Activated CD4-positive, alpha-beta memory T cell treated with anti-CD3 and anti-CD28 coated beads, Interleukin-2, amount 10 ng/mL, durations not matched to agents 7 days and 5 days (primary cell): ENCODE results near the gene NCK2. TPM values are rescaled to one million over a fixed set of nuclear protein-coding genes. Genes with fewer than 3 reads are reported as not detected.

Experiments
- CTCF ChIA-PET: fragments of 350-600 bp; sonication (Branson Sonifier 250); formaldehyde crosslinking; loops from one replicate; lab custom pipeline; 2021; ENCODE audit warnings: antibody characterized with exemption, inconsistent platforms; lab: Charles Lee
- POLR2A ChIA-PET: fragments of 350-600 bp; sonication (Branson Sonifier 250); formaldehyde crosslinking; loops from one replicate; lab custom pipeline; 2021; ENCODE audit warnings: antibody characterized with exemption; lab: Charles Lee
- DNase-seq: peaks from one replicate; pipeline ENCODE4 v3.0.0-alpha.2; 2020
- H3K27ac Mint-ChIP-seq: one replicate; pipeline ENCODE4 v1.8.0; 2021; ENCODE audit warnings: mild to moderate bottlenecking, mixed read lengths
- H3K27me3 Mint-ChIP-seq: one replicate; pipeline ENCODE4 v1.8.0; 2021; ENCODE audit warnings: mixed read lengths
- H3K36me3 Mint-ChIP-seq: one replicate; pipeline ENCODE4 v1.8.0; 2021; ENCODE audit warnings: low read depth, mixed read lengths
- H3K4me1 Mint-ChIP-seq: one replicate; pipeline ENCODE4 v1.8.0; 2021; ENCODE audit warnings: mixed read lengths
- H3K4me3 Mint-ChIP-seq: one replicate; pipeline ENCODE4 v1.8.0; 2021; ENCODE audit warnings: mild to moderate bottlenecking, mixed read lengths
- H3K9me3 Mint-ChIP-seq: one replicate; pipeline ENCODE4 v1.8.0; 2021; ENCODE audit warnings: mixed read lengths
- total RNA-seq, 2 experiments: library from RNA; stranded (reverse); gene quantifications; one replicate each; pipeline ENCODE4 v1.2.3, GENCODE V29; 2021

The NCK2 gene
- total RNA-seq, 2 experiments from 2014 or later: 70.8 to 75.9 TPM

DNA sequence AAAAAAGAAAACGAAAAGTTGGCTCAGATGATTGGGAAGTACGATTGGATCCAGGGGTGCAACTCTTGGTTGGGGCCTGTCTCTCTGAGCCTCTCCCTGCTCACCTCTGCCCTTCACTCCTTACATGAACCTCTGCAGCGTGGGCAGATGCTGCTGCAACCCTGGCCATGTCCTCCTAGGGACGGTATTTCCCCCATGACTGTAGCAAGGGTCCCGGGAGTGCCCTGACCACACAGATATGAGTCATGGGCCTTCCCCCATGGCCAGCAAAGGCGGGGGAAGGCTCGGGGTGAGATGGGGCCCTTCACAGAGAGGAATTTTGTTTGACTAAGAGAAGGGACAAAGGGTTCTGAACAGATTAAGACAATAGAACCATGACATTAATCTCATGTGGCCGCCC is 129.0 kb downstream of the NCK2 start:
- peaks cover 80% of the 10 kb centered on the region for H3K4me1 Mint-ChIP-seq
- DNase-seq: peak; percentile 53
- ChIA-PET POLR2A (interaction anchor here (1.8 kb wide), 1 partner anchor 60 kb away, joined by 4 read pairs; no protein-coding TSS in a partner anchor), CTCF (interaction anchor here (1.0 to 1.5 kb wide), 2 partner anchors 10 to 16 kb away, joined by 3 to 6 read pairs; no protein-coding TSS in a partner anchor)
- no peak overlapping the region for H3K4me3 Mint-ChIP-seq
- H3K27ac Mint-ChIP-seq: no peak overlapping the region
- H3K36me3 Mint-ChIP-seq: peaks cover 59% of the 10 kb centered on the region
- H3K9me3 Mint-ChIP-seq: peaks cover under 1% of the 10 kb centered on the region
- H3K27me3 Mint-ChIP-seq: no peaks in the 10 kb centered on the region

DNA sequence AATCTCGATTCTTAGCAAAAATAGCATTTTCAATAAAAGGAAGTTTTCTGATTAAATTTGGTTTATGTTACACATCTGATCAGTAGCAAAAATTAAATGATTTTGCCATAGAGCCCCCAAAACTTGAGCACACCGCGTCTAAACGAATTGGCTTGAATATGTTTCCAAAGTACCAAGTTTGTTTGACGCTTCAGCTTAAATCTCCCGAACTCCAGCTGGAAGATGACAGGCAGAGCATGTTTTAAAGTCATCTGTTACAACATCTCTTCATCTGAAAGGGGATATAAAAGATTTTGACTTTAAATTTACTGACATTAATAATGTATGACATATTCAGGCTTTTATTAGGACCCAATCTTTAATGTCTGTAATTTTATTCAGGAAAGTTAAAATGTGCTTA is 129.8 kb downstream of the NCK2 start:
- no peak overlapping the region for H3K27ac Mint-ChIP-seq
- peaks cover 62% of the 10 kb centered on the region for H3K36me3 Mint-ChIP-seq
- ChIA-PET POLR2A (interaction anchor here (1.1 to 1.8 kb wide), 2 partner anchors 59 to 87 kb away, joined by 3 to 4 read pairs; no protein-coding TSS in a partner anchor), CTCF (interaction anchor here (0.9 to 1.5 kb wide), 3 partner anchors 9 to 15 kb away, joined by 3 to 6 read pairs (median 3); no protein-coding TSS in a partner anchor)
- no peak for DNase-seq
- H3K4me3 Mint-ChIP-seq: no peak overlapping the region
- peaks cover 3% of the 10 kb centered on the region for H3K9me3 Mint-ChIP-seq
- H3K4me1 Mint-ChIP-seq: peaks cover 81% of the 10 kb centered on the region
- H3K27me3 Mint-ChIP-seq: no peaks in the 10 kb centered on the region

DNA sequence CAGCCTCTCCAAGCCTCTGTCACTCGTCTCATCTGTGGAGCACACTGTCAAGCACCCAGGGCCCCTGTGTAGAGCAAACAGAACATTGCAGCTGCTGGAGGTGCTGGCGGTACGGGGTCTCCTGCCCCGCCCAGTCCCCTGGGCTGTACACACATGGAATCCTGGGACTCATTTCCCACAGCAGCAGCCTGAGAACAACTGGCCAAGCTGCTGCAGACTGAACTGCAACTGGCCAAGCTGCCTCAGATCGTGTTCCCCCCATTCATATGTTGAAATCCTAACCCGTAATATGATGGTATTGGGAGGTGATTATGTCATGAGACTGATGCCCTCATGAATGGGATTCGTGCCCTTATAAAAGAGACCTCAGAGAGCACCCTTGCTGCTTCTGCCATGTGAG is 130.5 kb downstream of the NCK2 start:
- H3K36me3 Mint-ChIP-seq: peaks cover 70% of the 10 kb centered on the region
- POLR2A ChIA-PET: interaction anchor here (1.1 kb wide), 1 partner anchor 88 kb away, joined by 3 read pairs; no protein-coding TSS in a partner anchor
- H3K9me3 Mint-ChIP-seq: peaks cover 3% of the 10 kb centered on the region
- no peak overlapping the region for H3K4me3 Mint-ChIP-seq
- CTCF ChIA-PET: interaction anchor here (0.9 to 1.5 kb wide), 2 partner anchors 12 to 14 kb away, joined by 3 to 6 read pairs; no protein-coding TSS in a partner anchor
- no peak for DNase-seq
- no peak overlapping the region for H3K27ac Mint-ChIP-seq
- H3K4me1 Mint-ChIP-seq: peaks cover 78% of the 10 kb centered on the region
- no peaks in the 10 kb centered on the region for H3K27me3 Mint-ChIP-seq

DNA sequence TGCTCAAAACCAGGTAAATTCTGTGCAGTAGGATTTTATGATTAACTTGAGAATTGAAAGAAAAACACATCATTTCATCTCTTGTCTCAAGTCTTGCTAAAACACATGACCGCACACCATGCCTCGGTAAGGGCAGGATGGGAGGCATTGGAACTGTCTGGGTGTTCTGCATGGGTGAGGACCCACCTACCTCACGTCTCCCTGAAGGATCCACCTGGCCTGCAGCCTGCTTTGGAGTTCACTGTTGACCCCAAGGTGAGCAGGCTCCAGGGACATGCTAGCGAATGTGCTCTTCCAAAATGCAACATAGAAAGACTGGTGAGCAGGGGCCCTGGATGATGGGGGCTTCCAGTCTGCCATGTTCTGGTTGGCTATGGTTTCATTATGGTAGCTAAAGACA is 131.5 kb downstream of the NCK2 start:
- H3K4me3 Mint-ChIP-seq: no peak overlapping the region

GRCh38 chr2:105877945-105878344 is 133.2 kb downstream of the NCK2 start:
- Mint-ChIP-seq H3K27ac (peak overlapping the region; percentile 37), H3K9me3 (peaks cover 3% of the 10 kb centered on the region), H3K4me1 (peaks cover 53% of the 10 kb centered on the region), H3K4me3 (no peak overlapping the region), H3K27me3 (no peaks in the 10 kb centered on the region), H3K36me3 (peaks cover 79% of the 10 kb centered on the region)
- ChIA-PET CTCF (no interaction called here), POLR2A (interaction anchor here (1.0 kb wide), 1 partner anchor 106 kb away, joined by 3 read pairs; no protein-coding TSS in a partner anchor)
- no peak for DNase-seq

More for the DNA sequence above, 131.5 kb downstream of the NCK2 start:
- ChIA-PET POLR2A (no interaction called here), CTCF (no interaction called here)
- Mint-ChIP-seq H3K27ac (peak overlapping the region; percentile 7), H3K4me1 (peaks cover 71% of the 10 kb centered on the region), H3K27me3 (no peaks in the 10 kb centered on the region), H3K9me3 (peaks cover 3% of the 10 kb centered on the region), H3K36me3 (peaks cover 74% of the 10 kb centered on the region)
- DNase-seq: no peak

DNA sequence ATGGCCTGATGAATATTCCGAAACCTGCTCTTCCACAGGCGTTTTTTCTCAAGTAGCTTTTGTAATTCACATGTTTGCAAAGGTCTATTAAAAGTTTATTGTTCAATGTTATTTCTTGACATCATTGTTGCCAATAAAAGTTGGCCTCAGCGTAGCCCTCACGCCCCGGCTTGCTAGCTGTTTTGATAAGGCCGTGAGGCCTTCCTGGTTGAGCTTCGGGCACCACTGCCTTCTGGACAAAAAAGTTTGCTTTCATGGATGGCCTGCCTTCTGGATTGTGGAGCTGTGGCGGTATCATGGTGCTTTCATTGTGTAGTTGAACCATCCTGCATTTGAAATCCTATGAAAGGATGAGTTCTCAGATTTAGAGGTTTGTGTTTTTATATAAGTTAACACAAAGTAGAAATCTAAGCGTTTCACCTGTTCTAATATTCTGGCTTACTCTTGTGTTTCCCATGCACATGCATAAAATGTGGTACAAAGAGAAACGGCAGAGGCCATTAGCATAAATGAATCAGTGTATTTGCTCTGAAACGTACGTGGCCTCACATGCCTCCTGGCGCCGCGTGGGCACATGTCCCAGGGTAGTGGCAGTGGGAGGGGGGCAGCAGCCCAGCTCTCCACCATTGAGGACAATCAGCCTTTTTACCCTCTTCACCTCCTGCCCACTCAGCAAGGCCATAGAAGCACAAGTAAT is 134.5 kb downstream of the NCK2 start:
- H3K9me3 Mint-ChIP-seq: peaks cover 3% of the 10 kb centered on the region
- no peak overlapping the region for H3K4me3 Mint-ChIP-seq
- H3K27ac Mint-ChIP-seq: no peak overlapping the region
- peaks cover 51% of the 10 kb centered on the region for H3K4me1 Mint-ChIP-seq
- no peak for DNase-seq
- H3K27me3 Mint-ChIP-seq: no peaks in the 10 kb centered on the region
- peaks cover 88% of the 10 kb centered on the region for H3K36me3 Mint-ChIP-seq
- POLR2A ChIA-PET: interaction anchor here (0.6 to 1.5 kb wide), 2 partner anchors 84 to 89 kb away, joined by 3 read pairs; no protein-coding TSS in a partner anchor
- CTCF ChIA-PET: no interaction called here

GRCh38 chr2:105879803-105880300 is 135.1 kb downstream of the NCK2 start:
- no peak overlapping the region for H3K4me3 Mint-ChIP-seq
- H3K36me3 Mint-ChIP-seq: peaks cover 94% of the 10 kb centered on the region
- ChIA-PET POLR2A (interaction anchor here (0.6 to 1.5 kb wide), 2 partner anchors 84 to 90 kb away, joined by 3 read pairs; no protein-coding TSS in a partner anchor), CTCF (interaction anchor here (0.6 kb wide), 1 partner anchor 641 kb away, joined by 5 read pairs; no protein-coding TSS in a partner anchor)
- no peak for DNase-seq
- no peaks in the 10 kb centered on the region for H3K27me3 Mint-ChIP-seq
- H3K27ac Mint-ChIP-seq: no peak overlapping the region
- peaks cover 51% of the 10 kb centered on the region for H3K4me1 Mint-ChIP-seq
- peaks cover 3% of the 10 kb centered on the region for H3K9me3 Mint-ChIP-seq

DNA sequence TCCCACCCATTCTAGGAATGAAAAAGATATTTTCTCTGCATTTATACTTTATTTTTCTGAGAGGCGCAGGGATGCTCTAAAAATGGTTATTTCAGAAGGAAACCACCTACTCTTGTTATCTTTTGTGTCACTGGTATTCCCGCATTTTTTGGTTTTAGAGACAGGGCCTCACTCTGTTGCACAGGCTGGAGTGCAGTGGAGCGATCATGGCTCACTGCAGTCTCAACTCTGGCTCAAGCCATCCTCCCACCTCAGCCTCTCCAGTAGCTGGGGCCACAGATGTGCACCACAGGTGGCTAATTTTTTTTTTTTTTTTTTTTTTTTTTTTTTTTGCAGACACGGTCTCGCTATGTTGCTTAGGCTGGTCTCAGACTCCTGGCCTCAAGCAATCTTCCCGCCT is 135.9 kb downstream of the NCK2 start:
- Mint-ChIP-seq H3K4me1 (peaks cover 48% of the 10 kb centered on the region), H3K4me3 (no peak overlapping the region), H3K27me3 (no peaks in the 10 kb centered on the region), H3K36me3 (peaks cover 90% of the 10 kb centered on the region), H3K9me3 (peaks cover 3% of the 10 kb centered on the region), H3K27ac (no peak overlapping the region)
- ChIA-PET CTCF (no interaction called here), POLR2A (no interaction called here)
- no peak for DNase-seq

GRCh38 chr2:105881286-105882136 is 136.8 kb downstream of the NCK2 start:
- H3K9me3 Mint-ChIP-seq: peaks cover 3% of the 10 kb centered on the region
- ChIA-PET POLR2A (no interaction called here), CTCF (no interaction called here)
- H3K4me3 Mint-ChIP-seq: no peak overlapping the region
- no peak for DNase-seq
- no peaks in the 10 kb centered on the region for H3K27me3 Mint-ChIP-seq
- peaks cover 92% of the 10 kb centered on the region for H3K36me3 Mint-ChIP-seq
- H3K4me1 Mint-ChIP-seq: peaks cover 49% of the 10 kb centered on the region
- H3K27ac Mint-ChIP-seq: no peak overlapping the region

- H3K9me3 Mint-ChIP-seq: peaks cover 3% of the 10 kb centered on the region
Measured at GRCh38 chr2:105882341-105882740, 137.6 kb downstream of the NCK2 start.

GRCh38 chr2:105882920-105883435 is 138.3 kb downstream of the NCK2 start:
- Mint-ChIP-seq H3K36me3 (peaks cover 92% of the 10 kb centered on the region), H3K27ac (no peak overlapping the region), H3K4me3 (no peak overlapping the region), H3K4me1 (peaks cover 48% of the 10 kb centered on the region), H3K27me3 (no peaks in the 10 kb centered on the region), H3K9me3 (peaks cover 3% of the 10 kb centered on the region)
- POLR2A ChIA-PET: no interaction called here
- CTCF ChIA-PET: interaction anchor here (1.0 kb wide), 1 partner anchor 9 kb away, joined by 3 read pairs; no protein-coding TSS in a partner anchor
- no peak for DNase-seq

More at GRCh38 chr2:105882341-105882740, 137.6 kb downstream of the NCK2 start:
- peaks cover 92% of the 10 kb centered on the region for H3K36me3 Mint-ChIP-seq
- POLR2A ChIA-PET: no interaction called here
- no peaks in the 10 kb centered on the region for H3K27me3 Mint-ChIP-seq
- DNase-seq: no peak
- no peak overlapping the region for H3K27ac Mint-ChIP-seq
- peaks cover 49% of the 10 kb centered on the region for H3K4me1 Mint-ChIP-seq
- H3K4me3 Mint-ChIP-seq: no peak overlapping the region
- CTCF ChIA-PET: no interaction called here

DNA sequence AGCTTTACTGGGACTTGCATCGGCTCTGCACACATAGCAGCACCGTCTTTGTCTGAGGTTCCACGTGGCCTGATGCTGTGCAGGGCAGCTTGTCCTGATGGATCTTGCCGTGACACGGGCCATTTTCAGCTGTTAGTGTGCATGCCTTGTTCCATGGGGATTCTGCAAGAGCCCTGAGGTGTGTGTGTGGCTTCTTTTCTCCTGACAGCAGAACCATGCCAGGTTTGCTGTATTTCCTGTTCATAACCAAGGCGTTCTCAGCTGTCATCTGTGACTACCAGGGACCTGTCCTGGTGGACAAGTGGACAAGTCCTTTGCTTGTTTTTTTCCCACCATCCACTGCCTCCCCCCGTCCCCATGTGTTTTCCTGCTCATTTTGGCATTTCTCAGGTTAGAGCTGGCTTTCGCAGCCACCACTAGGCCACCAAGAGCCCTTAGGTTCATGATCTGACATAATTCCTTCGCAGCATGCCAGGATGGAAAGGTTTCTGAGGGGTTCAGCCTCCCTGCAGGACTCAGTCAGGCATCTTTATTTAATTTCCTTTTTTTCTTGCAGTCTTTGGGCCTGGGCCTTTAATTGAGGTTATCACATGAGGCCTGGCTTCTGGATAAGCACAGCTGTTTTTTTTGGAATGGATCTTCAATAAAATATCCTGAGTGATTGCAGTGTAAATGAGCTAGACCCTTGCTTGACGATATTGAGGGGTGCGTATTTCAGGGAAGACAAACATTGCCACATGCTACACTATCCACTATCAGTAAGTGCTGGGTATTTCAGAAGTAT is 139.4 kb downstream of the NCK2 start:
- Mint-ChIP-seq H3K4me1 (peaks cover 42% of the 10 kb centered on the region), H3K4me3 (no peak overlapping the region), H3K27ac (no peak overlapping the region), H3K36me3 (peaks cover 92% of the 10 kb centered on the region), H3K9me3 (peaks cover 8% of the 10 kb centered on the region), H3K27me3 (no peaks in the 10 kb centered on the region)
- CTCF ChIA-PET: interaction anchor here (0.7 to 1.0 kb wide), 2 partner anchors 10 to 1124 kb away, joined by 3 read pairs; no protein-coding TSS in a partner anchor
- POLR2A ChIA-PET: no interaction called here
- no peak for DNase-seq
